ENCODE measurements around the gene ZFYVE28.

DNA sequence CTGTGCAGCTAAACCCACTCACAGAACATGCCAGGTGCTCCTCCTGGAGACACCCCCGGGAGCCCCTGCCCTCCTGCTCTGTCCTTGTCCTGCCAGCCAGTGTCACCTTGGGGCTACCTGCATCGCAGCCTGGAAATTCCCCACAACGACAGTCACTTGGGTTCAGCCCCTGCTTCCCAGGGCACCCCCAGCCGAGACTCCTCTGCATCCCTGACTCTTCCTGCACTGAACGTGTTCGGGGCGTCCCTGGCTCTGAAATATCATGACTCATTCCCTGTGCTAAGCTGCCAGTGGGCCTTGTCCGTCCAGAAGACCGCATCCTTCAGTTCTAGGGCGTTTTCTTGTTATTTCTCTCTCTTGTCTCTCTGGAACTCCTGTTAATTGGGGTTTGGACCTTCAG lies 6.1 kb upstream of the ZFYVE28 start:
- TF ChIP-seq, protein P1, sequence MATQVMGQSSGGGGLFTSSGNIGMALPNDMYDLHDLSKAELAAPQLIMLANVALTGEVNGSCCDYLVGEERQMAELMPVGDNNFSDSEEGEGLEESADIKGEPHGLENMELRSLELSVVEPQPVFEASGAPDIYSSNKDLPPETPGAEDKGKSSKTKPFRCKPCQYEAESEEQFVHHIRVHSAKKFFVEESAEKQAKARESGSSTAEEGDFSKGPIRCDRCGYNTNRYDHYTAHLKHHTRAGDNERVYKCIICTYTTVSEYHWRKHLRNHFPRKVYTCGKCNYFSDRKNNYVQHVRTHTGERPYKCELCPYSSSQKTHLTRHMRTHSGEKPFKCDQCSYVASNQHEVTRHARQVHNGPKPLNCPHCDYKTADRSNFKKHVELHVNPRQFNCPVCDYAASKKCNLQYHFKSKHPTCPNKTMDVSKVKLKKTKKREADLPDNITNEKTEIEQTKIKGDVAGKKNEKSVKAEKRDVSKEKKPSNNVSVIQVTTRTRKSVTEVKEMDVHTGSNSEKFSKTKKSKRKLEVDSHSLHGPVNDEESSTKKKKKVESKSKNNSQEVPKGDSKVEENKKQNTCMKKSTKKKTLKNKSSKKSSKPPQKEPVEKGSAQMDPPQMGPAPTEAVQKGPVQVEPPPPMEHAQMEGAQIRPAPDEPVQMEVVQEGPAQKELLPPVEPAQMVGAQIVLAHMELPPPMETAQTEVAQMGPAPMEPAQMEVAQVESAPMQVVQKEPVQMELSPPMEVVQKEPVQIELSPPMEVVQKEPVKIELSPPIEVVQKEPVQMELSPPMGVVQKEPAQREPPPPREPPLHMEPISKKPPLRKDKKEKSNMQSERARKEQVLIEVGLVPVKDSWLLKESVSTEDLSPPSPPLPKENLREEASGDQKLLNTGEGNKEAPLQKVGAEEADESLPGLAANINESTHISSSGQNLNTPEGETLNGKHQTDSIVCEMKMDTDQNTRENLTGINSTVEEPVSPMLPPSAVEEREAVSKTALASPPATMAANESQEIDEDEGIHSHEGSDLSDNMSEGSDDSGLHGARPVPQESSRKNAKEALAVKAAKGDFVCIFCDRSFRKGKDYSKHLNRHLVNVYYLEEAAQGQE (IDR thresholded peaks at IDR 0.05; ENCODE audit: insufficient read depth in 1 of 2, low read depth in 2 of 2, low read length in 2 of 2): no peak
- TF ChIP-seq POLR2AphosphoS5 (IDR thresholded peaks at IDR 0.05; ENCODE audit: low read depth, low read length): no peak
- TF ChIP-seq SIN3A (IDR thresholded peaks at IDR 0.05; ENCODE audit: borderline replicate concordance, insufficient read depth, low read length): no peak
